ENCODE data around the gene PRCC. TPM values are rescaled to one million over a fixed set of nuclear protein-coding genes. Genes with fewer than 3 reads are reported as not detected.

Gene PRCC
- total and polyA plus RNA-seq, 10 donors = 39.1 to 64.6 (median 55.7) TPM

GRCh38 chr1:156768610-156769295 lies 1.4 kb downstream of the PRCC start:
- no peaks in the 10 kb centered on the region for H3K27me3 ChIP-seq (replicated peaks in 1 of 7)
- peaks cover 0 to 38% (median 4%) of the 10 kb centered on the region in 6 donors for H3K36me3 ChIP-seq
- DNase-seq = no peak
- peaks cover 33 to 74% (median 64%) of the 10 kb centered on the region in 6 donors for H3K4me1 ChIP-seq
- H3K9me3 ChIP-seq = no peaks in the 10 kb centered on the region
- H3K4me3 ChIP-seq = peak overlapping the region; percentile 58 to 96 (median 78)
- TF ChIP-seq POLR2AphosphoS5 (IDR thresholded peaks at IDR 0.05) = no peak
- TF ChIP-seq CTCF (IDR thresholded peaks at IDR 0.05 in 8 of 11, conservative IDR thresholded peaks at IDR 0.05 in 3 of 11) = no peak
- no peak for TF ChIP-seq POLR2A (IDR thresholded peaks at IDR 0.05)
- intact Hi-C loops (cut with DNase I; ENCODE audit: low total_unique reads) = no loop called here
- peak overlapping the region in 5 of 8 donors; percentile 90 to 97 (median 96) for H3K27ac ChIP-seq
- WGBS, 5 donors = 31 to 47% (median 41%) methylated on average over 8 of the region's 8 CpGs

GRCh38 chr1:156772222-156772621 lies 4.9 kb downstream of the PRCC start:
- WGBS, 5 donors = 86 to 96% (median 92%) methylated on average over 3 of the region's 3 CpGs
- Histone ChIP-seq H3K36me3 (peaks cover 0 to 53% (median 4%) of the 10 kb centered on the region in 6 donors), H3K4me3 (no peak overlapping the region), H3K4me1 (peaks cover 29 to 90% (median 70%) of the 10 kb centered on the region in 6 donors), H3K27me3 (replicated peaks in 1 of 7) (no peaks in the 10 kb centered on the region), H3K27ac (no peak overlapping the region), H3K9me3 (no peaks in the 10 kb centered on the region)
- intact Hi-C loops (cut with DNase I; ENCODE audit: low total_unique reads) = no loop called here
- TF ChIP-seq CTCF (IDR thresholded peaks at IDR 0.05 in 8 of 11, conservative IDR thresholded peaks at IDR 0.05 in 3 of 11) = no peak
- TF ChIP-seq POLR2AphosphoS5 (IDR thresholded peaks at IDR 0.05) = no peak
- no peak for TF ChIP-seq POLR2A (IDR thresholded peaks at IDR 0.05)
- no peak for DNase-seq

DNA sequence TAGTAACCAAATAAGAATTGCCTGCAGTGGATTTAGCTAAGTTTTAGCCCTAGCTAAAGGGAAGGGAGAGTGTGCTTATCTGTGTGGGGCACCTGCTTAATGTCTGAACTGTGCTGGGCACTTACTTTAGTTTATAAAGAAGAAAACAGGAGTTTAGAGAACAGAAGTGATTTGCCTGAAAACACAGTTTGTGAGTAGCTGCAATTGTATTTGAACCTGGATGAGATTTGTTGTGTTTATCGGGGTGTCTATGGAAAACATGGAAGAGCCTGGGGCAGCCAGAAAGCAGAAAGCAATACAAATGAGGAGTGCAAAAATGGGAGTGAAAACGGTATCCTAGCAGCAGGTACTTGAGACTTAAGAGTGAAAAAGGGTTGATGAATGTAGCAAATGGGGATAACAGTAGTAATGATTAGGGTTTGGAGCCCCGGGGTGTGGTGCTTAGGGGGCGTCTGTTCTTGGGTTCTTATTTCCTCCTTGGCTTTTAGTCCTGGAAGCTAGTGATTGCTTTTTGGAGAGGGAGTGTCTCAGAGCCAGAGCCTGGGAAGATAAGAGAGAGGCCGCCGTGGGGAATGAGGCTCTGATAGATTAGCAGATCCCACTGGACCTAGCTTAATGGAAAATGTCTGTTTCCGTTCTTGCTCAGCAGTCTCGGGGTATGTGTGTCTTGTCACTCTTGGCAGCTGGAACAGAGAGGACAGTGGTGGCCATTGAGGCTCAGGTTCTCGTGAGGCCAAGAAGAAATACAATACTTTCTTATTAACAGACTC lies 5.6 kb downstream of the PRCC start:
- Histone ChIP-seq H3K36me3 (peaks cover 0 to 54% (median 4%) of the 10 kb centered on the region in 6 donors), H3K4me3 (no peak overlapping the region), H3K4me1 (peaks cover 34 to 95% (median 75%) of the 10 kb centered on the region in 6 donors), H3K27me3 (replicated peaks in 1 of 7) (no peaks in the 10 kb centered on the region), H3K27ac (peak overlapping the region in 1 of 8 donors; percentile 9), H3K9me3 (no peaks in the 10 kb centered on the region)
- TF ChIP-seq CTCF (IDR thresholded peaks at IDR 0.05 in 8 of 11, conservative IDR thresholded peaks at IDR 0.05 in 3 of 11) = no peak
- TF ChIP-seq POLR2AphosphoS5 (IDR thresholded peaks at IDR 0.05) = no peak
- TF ChIP-seq POLR2A (IDR thresholded peaks at IDR 0.05) = no peak
- no peak for DNase-seq
- intact Hi-C loops (cut with DNase I; ENCODE audit: low total_unique reads) = no loop called here
- 57 to 77% (median 73%) methylated on average over 9 of the region's 9 CpGs for WGBS, 5 donors

DNA sequence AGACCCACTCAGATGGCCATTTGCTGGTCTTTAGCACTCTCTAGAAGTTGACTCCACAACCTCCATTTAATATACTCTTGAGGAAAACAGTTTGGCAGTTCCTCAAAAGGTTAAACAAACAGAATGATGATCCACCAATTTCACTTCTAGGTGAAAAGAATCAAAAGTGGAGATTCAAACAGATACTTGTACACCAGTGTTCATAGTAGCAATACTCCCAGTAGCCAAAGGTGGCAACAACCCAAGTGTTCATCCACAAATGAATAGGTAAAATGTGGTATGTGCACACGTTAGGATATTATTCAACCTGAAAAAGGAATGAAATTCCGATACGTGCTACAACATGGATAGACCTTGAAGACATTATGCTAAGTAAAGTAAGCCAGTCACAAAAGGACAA lies 6.3 kb downstream of the PRCC start:
- WGBS, 5 donors = 82 to 88% (median 84%) methylated on average over 3 of the region's 3 CpGs

More for the DNA sequence above, 6.3 kb downstream of the PRCC start:
- no peaks in the 10 kb centered on the region for H3K27me3 ChIP-seq (replicated peaks in 1 of 7)
- intact Hi-C loops (cut with DNase I; ENCODE audit: low total_unique reads) = no loop called here
- peaks cover 0 to 61% (median 4%) of the 10 kb centered on the region in 6 donors for H3K36me3 ChIP-seq
- no peak overlapping the region for H3K4me3 ChIP-seq
- peaks cover 28 to 95% (median 72%) of the 10 kb centered on the region in 6 donors for H3K4me1 ChIP-seq
- no peaks in the 10 kb centered on the region for H3K9me3 ChIP-seq
- TF ChIP-seq POLR2AphosphoS5 (IDR thresholded peaks at IDR 0.05) (no peak), CTCF (IDR thresholded peaks at IDR 0.05 in 8 of 11, conservative IDR thresholded peaks at IDR 0.05 in 3 of 11) (no peak), POLR2A (IDR thresholded peaks at IDR 0.05) (no peak)
- no peak for DNase-seq
- H3K27ac ChIP-seq = peak overlapping the region in 1 of 8 donors; percentile 9

Measured in spleen (tissue), 11 donors.